H9 (cell line): Measurements from ENCODE around the gene RPRD1B. TPM values are rescaled to one million over a fixed set of nuclear protein-coding genes. Genes with fewer than 3 reads are reported as not detected.

ENCODE experiments used
- DNase-seq: peaks from one replicate; pipeline ENCODE4 v3.0.0-alpha.2; 2017
- H2AFZ ChIP-seq: one replicate; pipeline ENCODE4 v1.6.1; 2013; ENCODE audit warnings: mild to moderate bottlenecking, low read length, control low read depth, moderate library complexity
- H2AK5ac ChIP-seq: 2 replicates; pipeline ENCODE4 v1.6.1; 2013; ENCODE audit warnings: low read length, control low read depth, mixed read lengths; ENCODE audit not compliant: insufficient read length
- H2BK120ac ChIP-seq: one replicate; pipeline ENCODE4 v1.6.1; 2013; ENCODE audit warnings: low read depth, mild to moderate bottlenecking, low read length, control low read depth, inconsistent platforms; ENCODE audit not compliant: poor library complexity, severe bottlenecking
- H2BK12ac ChIP-seq: 2 replicates; pipeline ENCODE4 v1.6.1; 2013; ENCODE audit warnings: low read length, control low read depth, mixed read lengths, low read depth; ENCODE audit not compliant: insufficient read length
- H2BK15ac ChIP-seq: 2 replicates; pipeline ENCODE4 v1.6.1; 2013; ENCODE audit warnings: low read depth, low read length, control low read depth
- H2BK20ac ChIP-seq: one replicate; pipeline ENCODE4 v1.6.1; 2013; ENCODE audit warnings: low read depth, mild to moderate bottlenecking, low read length, control low read depth, inconsistent platforms; ENCODE audit not compliant: poor library complexity, severe bottlenecking
- H2BK5ac ChIP-seq: 2 replicates; pipeline ENCODE4 v1.6.1; 2013; ENCODE audit warnings: low read length, control low read depth, mixed read lengths; ENCODE audit not compliant: insufficient read length
- H3K14ac ChIP-seq: 2 replicates; pipeline ENCODE4 v1.6.1; 2013; ENCODE audit warnings: low read length, control low read depth; ENCODE audit not compliant: insufficient read depth
- H3K18ac ChIP-seq: 2 replicates; pipeline ENCODE4 v1.6.1; 2013; ENCODE audit warnings: low read depth, mild to moderate bottlenecking, mixed read lengths, low read length, control low read depth; ENCODE audit not compliant: insufficient read length
- H3K23ac ChIP-seq: 2 replicates; pipeline ENCODE4 v1.6.1; 2013; ENCODE audit warnings: low read length, control low read depth, mixed read lengths, low read depth; ENCODE audit not compliant: insufficient read length
- H3K23me2 ChIP-seq: 2 replicates; pipeline ENCODE4 v1.6.1; 2013; ENCODE audit warnings: low read depth, mild to moderate bottlenecking, mixed read lengths, low read length, control low read depth; ENCODE audit not compliant: insufficient read length, poor library complexity, severe bottlenecking
- H3K27ac ChIP-seq: 2 replicates; pipeline ENCODE4 v1.5.1; 2013; ENCODE audit warnings: low read length, control low read depth, mixed read lengths, low read depth; ENCODE audit not compliant: insufficient read length
- H3K27me3 ChIP-seq: 2 replicates; pipeline ENCODE4 v1.6.1; 2013; ENCODE audit warnings: low read length, control low read depth, inconsistent platforms; ENCODE audit not compliant: insufficient read depth
- H3K4ac ChIP-seq: 2 replicates; pipeline ENCODE4 v1.6.1; 2013; ENCODE audit warnings: low read depth, mild to moderate bottlenecking, control low read depth, inconsistent platforms, low read length, moderate library complexity
- H3K4me1 ChIP-seq: 2 replicates; pipeline ENCODE4 v1.6.1; 2013; ENCODE audit warnings: low read length, control low read depth, inconsistent platforms; ENCODE audit not compliant: insufficient read depth
- H3K4me2 ChIP-seq: 2 replicates; pipeline ENCODE4 v1.6.1; 2013; ENCODE audit warnings: low read length, control low read depth, mixed read lengths; ENCODE audit not compliant: insufficient read length, insufficient read depth
- H3K56ac ChIP-seq: 2 replicates; pipeline ENCODE4 v1.6.1; 2013; ENCODE audit warnings: low read depth, mild to moderate bottlenecking, mixed read lengths, low read length, control low read depth; ENCODE audit not compliant: insufficient read length
- H3K79me1 ChIP-seq: 2 replicates; pipeline ENCODE4 v1.6.1; 2013; ENCODE audit warnings: low read depth, mild to moderate bottlenecking, moderate library complexity, low read length, control low read depth, inconsistent platforms; ENCODE audit not compliant: insufficient read depth, poor library complexity, severe bottlenecking
- H3K79me2 ChIP-seq: 2 replicates; pipeline ENCODE4 v1.6.1; 2013; ENCODE audit warnings: low read length, control low read depth, inconsistent platforms; ENCODE audit not compliant: insufficient read depth
- H3K9ac ChIP-seq: 2 replicates; pipeline ENCODE4 v1.6.1; 2013; ENCODE audit warnings: low read length, control low read depth, mixed read lengths; ENCODE audit not compliant: insufficient read length; ENCODE audit errors: extremely low read depth
- H3K9me3 ChIP-seq: one replicate; pipeline ENCODE4 v1.6.1; 2013; ENCODE audit warnings: low read depth, low read length, inconsistent platforms; ENCODE audit not compliant: control insufficient read depth
- H3T11ph ChIP-seq: one replicate; pipeline ENCODE4 v1.6.1; 2013; ENCODE audit warnings: mild to moderate bottlenecking, low read length, control low read depth, inconsistent platforms
- H4K20me1 ChIP-seq: one replicate; pipeline ENCODE4 v1.6.1; 2013; ENCODE audit not compliant: control insufficient read depth, insufficient read length, insufficient read depth
- H4K5ac ChIP-seq: 2 replicates; pipeline ENCODE4 v1.6.1; 2013; ENCODE audit warnings: low read depth, mild to moderate bottlenecking, mixed read lengths, low read length, control low read depth; ENCODE audit not compliant: insufficient read length
- H4K8ac ChIP-seq: replicated peaks from 2 replicates; pipeline ENCODE4 v1.6.1; 2013; ENCODE audit warnings: low read length, control low read depth, mixed read lengths, low read depth; ENCODE audit not compliant: insufficient read length
- H4K91ac ChIP-seq: 2 replicates; pipeline ENCODE4 v1.6.1; 2013; ENCODE audit warnings: low read depth, mild to moderate bottlenecking, moderate library complexity, mixed read lengths, low read length, control low read depth; ENCODE audit not compliant: insufficient read length
- H3K27ac Mint-ChIP-seq, 3 experiments: 2 replicates in 2 of 3; 3 replicates in 1 of 3; pipeline ENCODE4 v1.8.0; 2020 to 2021; ENCODE audit warnings: mixed read lengths in 3 of 3, mild to moderate bottlenecking in 1 of 3, moderate library complexity in 1 of 3
- H3K27me3 Mint-ChIP-seq: 2 replicates; pipeline ENCODE4 v1.8.0; 2021; ENCODE audit warnings: low read depth, mild to moderate bottlenecking, moderate library complexity, mixed read lengths
- H3K36me3 Mint-ChIP-seq, 3 experiments: 2 replicates in 2 of 3; 3 replicates in 1 of 3; pipeline ENCODE4 v1.8.0; 2020 to 2021; ENCODE audit warnings: low read depth in 3 of 3, mixed read lengths in 3 of 3; ENCODE audit not compliant: insufficient read depth in 1 of 3
- H3K4me1 Mint-ChIP-seq, 2 experiments: 2 replicates each; pipeline ENCODE4 v1.8.0; 2020; ENCODE audit warnings: mixed read lengths in 2 of 2
- H3K4me3 Mint-ChIP-seq, 2 experiments: 2 replicates in 1 of 2; 3 replicates in 1 of 2; pipeline ENCODE4 v1.8.0; 2020 to 2021; ENCODE audit warnings: mild to moderate bottlenecking in 2 of 2, mixed read lengths in 2 of 2, moderate library complexity in 1 of 2
- H3K9me3 Mint-ChIP-seq, 2 experiments: 2 replicates in 1 of 2; 3 replicates in 1 of 2; pipeline ENCODE4 v1.8.0; 2020; ENCODE audit warnings: mild to moderate bottlenecking in 2 of 2, mixed read lengths in 2 of 2, moderate library complexity in 1 of 2
- CTCF ChIP-seq: fragments of 200-600 bp; sonication (generic); conservative IDR thresholded peaks from 3 replicates; pipeline ENCODE4 v1.8.0; 2021; ENCODE audit warnings: antibody characterized with exemption, mild to moderate bottlenecking
- WGBS: extraction: QIAGEN DNeasy Blood & Tissue Kit; methylation state at CpG from one replicate; pipeline ENCODE4 v1.1.7; 2013; ENCODE audit warnings: missing lambda C conversion rate, low lambda C conversion rate, mixed read lengths; ENCODE audit not compliant: insufficient read length; ENCODE audit errors: extremely low coverage; 5-methylcytosine and 5-hydroxymethylcytosine counted together
- total RNA-seq: library from RNA; stranded (reverse); gene quantifications from 2 replicates; pipeline ENCODE4 v1.2.1, GENCODE V29; 2021

The RPRD1B gene
- total RNA-seq, 1 experiment from 2014 or later: 34.3 TPM

- H3K4me2 ChIP-seq: no peak overlapping the region
Observed at GRCh38 chr20:38133680-38134426, 100.3 kb downstream of the RPRD1B start.

More at GRCh38 chr20:38133680-38134426, 100.3 kb downstream of the RPRD1B start:
- TF ChIP-seq CTCF: no peak
- Mint-ChIP-seq H3K4me3 (no peak overlapping the region; a peak in 1 of 5 replicates), H3K27ac (no peak overlapping the region; a peak in 1 of 7 replicates), H3K9me3 (no peaks in the 10 kb centered on the region), H3K4me1 (peaks cover 3 to 7% of the 10 kb centered on the region in 2 experiments), H3K27me3 (no peaks in the 10 kb centered on the region; the same call in none of the 2 replicates), H3K36me3 (no peaks in the 10 kb centered on the region)
- Histone ChIP-seq H3K14ac (no peak overlapping the region), H4K20me1 (no peaks in the 10 kb centered on the region), H3K79me2 (no peaks in the 10 kb centered on the region), H3K9ac (no peak overlapping the region), H3K23ac (no peak overlapping the region), H2BK15ac (no peak overlapping the region), H3K4ac (no peak overlapping the region), H3T11ph (no peak overlapping the region), H2AK5ac (no peak overlapping the region), H4K91ac (no peak overlapping the region), H3K27ac (no peak overlapping the region), H3K56ac (no peak overlapping the region), H3K27me3 (no peaks in the 10 kb centered on the region), H3K4me1 (no peaks in the 10 kb centered on the region), H2BK12ac (no peak overlapping the region), H3K18ac (no peak overlapping the region), H3K79me1 (no peaks in the 10 kb centered on the region), H4K5ac (no peak overlapping the region), H4K8ac (no peak overlapping the region), H3K9me3 (no peaks in the 10 kb centered on the region), H2AFZ (no peak overlapping the region), H2BK120ac (no peak overlapping the region), H2BK20ac (no peak overlapping the region), H2BK5ac (no peak overlapping the region), H3K23me2 (no peaks in the 10 kb centered on the region)
- DNase-seq: no peak
- no CpG with 5 or more reads among the region's 10 CpGs for WGBS
